ENCODE measurements around the gene PPP1CB. TPM values are rescaled to one million over a fixed set of nuclear protein-coding genes. Genes with fewer than 3 reads are reported as not detected.
A peak's percentile ranks its signal among the peaks of the same experiment; 100 is the strongest.
"Not testable (repeated sequence)": the region's sequence is repeated elsewhere in the genome, so short reads cannot be mapped to it uniquely, and the experiment has no call there.

Gene PPP1CB
- total RNA-seq, 1 donor from 2014 or later = 352 TPM

GRCh38 chr2:28778392-28778791 lies 26.8 kb downstream of the PPP1CB start:
- DNase-seq = no peak

- no peak for DNase-seq
Observed at GRCh38 chr2:28779001-28779400, 27.4 kb downstream of the PPP1CB start.

GRCh38 chr2:28780496-28780895 lies 28.9 kb downstream of the PPP1CB start:
- peak; percentile 10 for DNase-seq

GRCh38 chr2:28782423-28782822 lies 30.8 kb downstream of the PPP1CB start:
- DNase-seq = no peak

GRCh38 chr2:28784570-28784969 lies 32.9 kb downstream of the PPP1CB start:
- DNase-seq = not testable (repeated sequence)

GRCh38 chr2:28796620-28797019 lies 45.0 kb downstream of the PPP1CB start:
- DNase-seq = no peak

- no peak for DNase-seq
Observed at GRCh38 chr2:28801726-28802125, 50.1 kb downstream of the PPP1CB start.

GRCh38 chr2:28802975-28803429 lies 51.4 kb downstream of the PPP1CB start:
- no peak for DNase-seq

- DNase-seq = no peak
Observed at GRCh38 chr2:28809927-28810326, 58.3 kb downstream of the PPP1CB start.

- peak; percentile 81 for DNase-seq
Observed at GRCh38 chr2:28810384-28811285, 59.0 kb downstream of the PPP1CB start, which contains the start of gene SPDYA. SPDYA (plus strand) TSS chr2:28810834; CDS start chr2:28816015, 5,181 bp downstream.

- DNase-seq = no peak
Observed at GRCh38 chr2:28818053-28818452, 66.4 kb downstream of the PPP1CB start.

GRCh38 chr2:28821295-28821958 lies 69.8 kb downstream of the PPP1CB start:
- peak; percentile 72 for DNase-seq

- DNase-seq = no peak
Observed at GRCh38 chr2:28822036-28822435, 70.4 kb downstream of the PPP1CB start.

GRCh38 chr2:28824207-28824606 lies 72.6 kb downstream of the PPP1CB start:
- no peak for DNase-seq

- DNase-seq = no peak
Observed at GRCh38 chr2:28824870-28825269, 73.2 kb downstream of the PPP1CB start.

- no peak for DNase-seq
Observed at GRCh38 chr2:28828382-28828781, 76.8 kb downstream of the PPP1CB start.

- DNase-seq = no peak
Observed at GRCh38 chr2:28833740-28834470, 82.3 kb downstream of the PPP1CB start.

GRCh38 chr2:28835781-28836180 lies 84.2 kb downstream of the PPP1CB start:
- peak; percentile 12 for DNase-seq

- no peak for DNase-seq
Observed at GRCh38 chr2:28838971-28839370, 87.3 kb downstream of the PPP1CB start.

GRCh38 chr2:28842042-28842441 lies 90.4 kb downstream of the PPP1CB start:
- no peak for DNase-seq

Measured in tongue (tissue), 2 donors.